ENCODE measurements around the gene ISLR. TPM values are rescaled to one million over a fixed set of nuclear protein-coding genes. Genes with fewer than 3 reads are reported as not detected.
A peak's percentile ranks its signal among the peaks of the same experiment; 100 is the strongest.

The ISLR gene
- total RNA-seq, 1 experiment from 2014 or later = 0.12 TPM

GRCh38 chr15:74196175-74196574 is 22.7 kb downstream of the ISLR start:
- peaks cover 32 to 82% of the 10 kb centered on the region in 2 experiments for H3K4me1 ChIP-seq (ENCODE audit: control insufficient read depth in 1 of 2, insufficient read depth in 2 of 2, low read length in 2 of 2)
- DNase-seq (ENCODE audit: low read depth, low spot score) = peak; percentile 77
- ATAC-seq = peak; percentile 77
- no peak overlapping the region for H3K9ac ChIP-seq (ENCODE audit: low read length)
- peaks cover 21% of the 10 kb centered on the region; the same call in 1 of the 2 replicates for H3K27me3 ChIP-seq (ENCODE audit: insufficient read depth, low read length)
- H2AFZ ChIP-seq (ENCODE audit: low read depth, low read length, poor library complexity, severe bottlenecking) = no peak overlapping the region
- intact Hi-C loops (cut with micrococcal nuclease) = no loop called here
- no peaks in the 10 kb centered on the region for H3K9me2 ChIP-seq (ENCODE audit: insufficient read depth)
- H3K79me2 ChIP-seq (ENCODE audit: insufficient read depth, low read length) = no peaks in the 10 kb centered on the region
- ChIA-PET POLR2A (interaction anchor here (0.5 kb wide), 1 partner anchor 56 kb away, joined by 5 read pairs; no protein-coding TSS in a partner anchor), RAD21 (ENCODE audit: low non-redundant PET in 1 of 2, low total read pairs in 2 of 2, uncharacterized antibody in 2 of 2, unreplicated experiment in 2 of 2) (interaction anchor here in 1 of 2 experiments (1.1 kb wide), 1 partner anchor 111 kb away, joined by 4 read pairs; no protein-coding TSS in a partner anchor), CTCF (no interaction called here)
- TF ChIP-seq ZBTB33 (IDR thresholded peaks at IDR 0.05; ENCODE audit: extremely low read depth, insufficient replicate concordance, low read length) = peak; percentile 38
- no peak for TF ChIP-seq FOSL1 (IDR thresholded peaks at IDR 0.05; ENCODE audit: low read depth)
- TF ChIP-seq EGR1 (IDR thresholded peaks at IDR 0.05; ENCODE audit: low read depth) = no peak
- no peak for TF ChIP-seq ELF1 (IDR thresholded peaks at IDR 0.05; ENCODE audit: borderline replicate concordance, low read depth)
- TF ChIP-seq EZH2 (IDR thresholded peaks at IDR 0.05) = no peak
- no peak for TF ChIP-seq MAX (IDR thresholded peaks at IDR 0.05)
- no peak for TF ChIP-seq CBX3 (IDR thresholded peaks at IDR 0.05; ENCODE audit: low read depth)
- TF ChIP-seq SRF (IDR thresholded peaks at IDR 0.05; ENCODE audit: low read depth) = no peak
- TF ChIP-seq ATF3 (IDR thresholded peaks at IDR 0.05) = no peak
- TF ChIP-seq TCF7L2 (IDR thresholded peaks at IDR 0.05; ENCODE audit: borderline replicate concordance, extremely low read depth, insufficient read depth, insufficient read length) = peak; percentile 95
- peak; percentile 65 for TF ChIP-seq POLR2AphosphoS5 (IDR thresholded peaks at IDR 0.05; ENCODE audit: low read depth, low read length)
- TF ChIP-seq ZNF274 (IDR thresholded peaks at IDR 0.05; ENCODE audit: low read depth, low read length) = no peak
- TF ChIP-seq CTCF (IDR thresholded peaks at IDR 0.05 in 2 of 3, conservative IDR thresholded peaks at IDR 0.05 in 1 of 3; ENCODE audit: borderline replicate concordance in 1 of 3, insufficient read depth in 1 of 3, low read depth in 2 of 3, low read length in 2 of 3) = no peak
- TF ChIP-seq YY1 (IDR thresholded peaks at IDR 0.05; ENCODE audit: extremely low read depth, insufficient replicate concordance, low read depth, low read length) = peak; percentile 26
- TF ChIP-seq ZFX (IDR thresholded peaks at IDR 0.05) = no peak
- TF ChIP-seq CEBPB (IDR thresholded peaks at IDR 0.05; ENCODE audit: low read depth) = no peak
- no peak for TF ChIP-seq RAD21 (IDR thresholded peaks at IDR 0.05; ENCODE audit: low read depth)
- no peak for TF ChIP-seq POLR2A (IDR thresholded peaks at IDR 0.05; ENCODE audit: borderline replicate concordance, extremely low read depth, insufficient read depth, insufficient read length)
- no peaks in the 10 kb centered on the region for H3K9me3 ChIP-seq (ENCODE audit: control insufficient read depth in 1 of 2, insufficient read depth in 1 of 2, low read depth in 1 of 2, low read length in 2 of 2)
- H3K27ac ChIP-seq (ENCODE audit: low read depth, low read length) = no peak overlapping the region
- no peaks in the 10 kb centered on the region for H3K36me3 ChIP-seq (ENCODE audit: control insufficient read depth in 1 of 2, insufficient read depth in 2 of 2, low read length in 2 of 2)
- peak overlapping the region in 1 of 2 experiments; percentile 8; a peak in 1 of 4 replicates for H3K4me3 ChIP-seq (replicated peaks in 1 of 2; ENCODE audit: low read depth in 1 of 2, low read length in 2 of 2)
- no TSS peak for BruUV-seq (replicated peaks)
- H3K4me2 ChIP-seq (ENCODE audit: low read length) = peak overlapping the region; percentile 66
- H4K20me1 ChIP-seq (ENCODE audit: insufficient read depth) = no peaks in the 10 kb centered on the region

Data from HCT116 (cell line).